Hepatic stellate cell (primary cell): ENCODE data around the gene RDH16.
"Not testable (repeated sequence)": the region's sequence is repeated elsewhere in the genome, so short reads cannot be mapped to it uniquely, and the experiment has no call there.

Experiments
- DNase-seq: peaks from one replicate; pipeline ENCODE4 v3.0.0; 2011; ENCODE audit warnings: low spot score

Gene RDH16

DNA sequence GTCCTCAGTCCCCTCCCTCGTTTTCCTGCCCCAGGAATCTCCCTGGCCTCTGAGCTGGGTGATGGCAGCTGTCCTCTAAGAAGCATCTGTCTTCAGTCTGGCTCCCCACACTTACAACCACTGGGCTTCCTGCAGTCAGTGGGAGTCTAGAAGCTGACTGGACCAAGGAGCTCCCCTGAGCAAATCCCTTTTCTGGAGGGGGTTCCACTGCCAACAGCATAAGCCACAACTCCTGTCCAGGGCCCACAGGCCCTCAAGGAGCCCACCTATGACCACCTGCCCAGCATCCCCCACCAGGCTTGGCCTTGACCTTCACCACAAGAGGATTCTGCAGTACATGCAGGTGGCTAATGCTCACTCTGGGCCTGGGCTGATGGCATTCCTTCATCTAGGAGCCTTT is 4.1 kb downstream of the RDH16 start:
- no peak for DNase-seq

DNA sequence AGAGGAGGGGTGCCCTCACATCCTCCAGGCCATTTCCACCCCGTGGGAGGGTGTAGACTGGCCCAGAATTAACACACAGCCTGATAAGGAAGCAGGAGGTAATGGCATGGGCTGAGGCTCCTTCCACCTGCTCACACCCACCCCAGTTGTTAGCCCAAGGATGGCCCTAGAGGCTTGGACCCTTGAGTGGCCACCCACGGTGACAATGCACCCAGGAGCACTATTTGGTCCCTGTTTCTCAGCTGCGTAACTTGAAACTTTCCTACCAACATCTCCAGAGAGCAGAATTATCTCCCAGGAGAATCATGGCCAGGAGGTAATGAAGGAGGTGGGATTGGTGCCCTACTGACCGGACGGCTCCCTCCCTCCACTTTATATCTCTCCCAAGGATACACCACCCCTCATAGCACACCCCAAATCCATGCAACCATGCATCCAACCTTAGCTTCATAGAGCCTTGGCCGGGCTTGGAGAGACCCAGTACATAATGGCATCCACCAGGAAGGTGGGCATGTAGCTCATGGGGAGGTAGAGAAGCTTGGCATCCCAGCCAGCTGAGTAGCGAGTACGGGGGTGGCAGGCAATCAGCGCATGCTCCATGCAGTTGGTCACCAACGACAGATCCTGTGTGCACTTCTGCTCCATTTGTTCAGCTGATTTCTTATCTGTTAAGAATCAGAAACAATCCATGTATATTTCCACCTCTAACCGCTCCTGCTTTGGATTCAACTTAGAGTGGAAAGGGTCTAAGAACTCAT is 5.6 kb downstream of the RDH16 start:
- no peak for DNase-seq

GRCh38 chr12:56948881-56949280 is 8.5 kb downstream of the RDH16 start:
- no peak for DNase-seq

GRCh38 chr12:56948457-56948777 is 9.0 kb downstream of the RDH16 start:
- DNase-seq = no peak

GRCh38 chr12:56947633-56948456 is 9.6 kb downstream of the RDH16 start:
- no peak for DNase-seq

DNA sequence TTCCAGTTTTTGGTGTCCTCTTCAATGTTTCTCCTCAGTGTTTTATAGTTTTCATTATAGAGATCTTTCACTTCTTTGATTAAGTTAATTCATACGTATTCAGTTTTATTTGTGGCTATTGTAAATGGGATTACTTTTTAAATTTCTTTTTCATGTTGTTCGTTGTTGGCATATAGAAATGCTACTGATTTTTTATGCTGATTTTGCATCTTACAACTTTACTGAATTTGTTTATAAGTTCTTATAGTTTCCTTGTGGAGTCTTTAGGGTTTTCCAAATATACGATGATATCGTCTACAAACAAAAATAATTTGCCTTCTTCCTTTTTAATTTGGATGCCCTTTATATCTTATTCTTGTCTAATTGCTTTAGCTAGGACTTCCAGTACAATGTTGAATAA is 13.5 kb downstream of the RDH16 start:
- no peak for DNase-seq

GRCh38 chr12:56943374-56943773 is 14.0 kb downstream of the RDH16 start:
- DNase-seq = not testable (repeated sequence)

DNA sequence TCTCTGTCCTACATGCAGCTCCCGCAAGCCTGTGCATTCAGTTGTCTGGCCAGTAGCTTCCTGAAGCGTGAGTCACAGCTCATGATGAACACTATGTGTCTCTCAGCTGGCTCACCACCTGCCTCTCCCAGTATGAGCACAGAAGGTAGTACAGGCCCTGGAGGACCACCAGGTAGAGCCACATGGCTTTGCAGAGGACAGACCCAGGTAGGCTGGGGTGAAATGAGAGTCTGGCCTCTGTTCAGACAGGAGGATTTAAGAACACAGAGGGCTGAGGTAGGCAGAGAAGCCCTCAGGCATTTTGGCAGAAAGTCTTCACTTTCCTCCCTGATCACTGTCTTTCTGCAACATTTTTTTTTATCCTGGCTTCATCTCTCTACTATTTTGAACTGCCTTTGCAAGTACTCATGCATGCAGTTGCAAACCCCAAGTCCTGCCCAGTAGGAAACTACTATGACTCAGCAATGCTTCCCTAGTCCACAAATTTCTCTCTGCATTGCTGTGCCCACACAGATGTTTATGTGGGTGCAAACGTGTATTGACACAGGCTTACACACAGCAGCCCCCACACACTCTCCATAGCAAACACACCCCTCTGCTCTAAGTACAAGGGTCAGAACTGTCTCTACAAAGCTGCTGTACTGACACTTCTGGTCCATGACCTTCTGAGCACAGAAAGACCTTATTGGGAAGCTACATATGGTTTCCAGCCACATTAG is 15.9 kb downstream of the RDH16 start:
- peak; percentile 29 for DNase-seq

DNA sequence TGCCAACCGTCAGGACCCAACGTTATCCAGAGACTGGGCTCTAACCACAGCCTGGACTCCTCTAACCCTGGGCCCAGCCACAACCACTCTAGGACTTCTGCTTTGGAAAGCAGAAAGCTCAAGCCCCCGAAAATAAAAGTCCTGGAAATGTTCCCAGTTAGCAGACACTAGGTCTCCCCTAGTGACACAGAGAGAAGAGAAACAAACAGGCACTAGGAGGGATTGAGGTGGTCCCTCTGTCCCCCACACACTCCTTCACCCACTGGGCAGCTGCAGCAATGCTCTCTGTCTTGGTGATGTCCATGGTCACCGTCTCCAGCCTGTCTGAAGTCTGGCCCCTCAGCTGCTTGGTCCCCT is 16.5 kb downstream of the RDH16 start:
- not testable (repeated sequence) for DNase-seq

GRCh38 chr12:56935752-56936151 is 21.7 kb downstream of the RDH16 start:
- no peak for DNase-seq

DNA sequence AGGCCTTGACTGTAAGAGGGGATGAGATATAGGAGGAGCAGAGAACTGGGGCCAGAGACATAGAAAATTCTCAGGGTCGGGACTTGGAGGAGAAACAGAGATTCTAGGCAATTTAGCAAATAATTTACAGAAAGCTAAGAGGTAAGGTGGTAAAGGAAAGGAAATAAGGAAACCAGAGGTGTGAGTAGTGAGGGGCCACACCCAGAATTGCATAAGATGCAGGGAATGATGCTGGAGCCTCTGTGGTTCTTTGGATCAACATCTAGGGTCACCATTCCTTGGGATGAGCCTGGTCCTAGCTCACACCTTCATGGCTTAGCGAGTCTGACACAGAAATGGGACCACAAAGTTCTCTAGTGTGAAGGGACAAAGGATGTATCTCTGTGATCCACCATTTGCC is 22.3 kb downstream of the RDH16 start:
- no peak for DNase-seq

DNA sequence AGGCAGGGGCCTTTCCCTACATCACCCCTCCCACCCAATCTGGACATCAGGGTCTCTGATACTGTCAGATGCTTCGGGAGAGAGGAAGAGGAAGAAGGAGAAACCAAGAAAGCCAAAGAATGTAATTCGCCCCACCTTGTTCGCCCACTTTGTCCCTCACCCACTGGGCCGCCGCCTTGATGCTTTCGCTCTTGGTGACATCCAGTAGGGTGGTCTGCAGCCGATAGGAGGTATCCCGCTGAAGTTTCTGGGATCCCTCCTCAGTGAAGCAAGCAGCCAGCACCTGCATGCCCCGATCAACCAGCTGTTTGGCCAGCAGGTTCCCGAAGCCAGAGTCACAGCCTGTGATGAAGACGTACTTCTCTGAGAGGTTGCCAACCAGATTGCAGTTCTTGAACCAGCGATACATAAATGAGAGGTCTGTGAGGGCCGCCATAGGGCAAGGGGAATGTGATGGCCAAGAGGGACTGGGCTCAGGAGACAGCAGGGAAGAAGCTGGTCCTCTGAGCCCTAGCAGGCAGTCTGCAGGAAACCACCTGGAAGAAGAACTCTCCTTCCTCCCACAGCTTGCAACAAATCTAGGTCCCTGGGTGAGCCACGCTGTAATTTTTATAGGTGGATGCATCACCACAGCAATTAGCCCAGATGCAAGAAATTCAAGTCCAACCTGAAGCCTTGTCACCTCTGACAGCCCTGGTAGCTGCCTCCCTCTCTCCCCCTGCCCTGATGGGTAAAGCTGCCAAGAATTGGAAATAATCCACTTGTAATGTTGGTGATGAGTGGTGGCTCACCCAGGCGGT is 23.4 kb downstream of the RDH16 start, which contains the start of gene SDR9C7:
TSS of gene SDR9C7 (minus strand) at position 583 of the 800 bp plus-strand sequence. CDS start at position 436, 147 bp downstream.
- no peak for DNase-seq

DNA sequence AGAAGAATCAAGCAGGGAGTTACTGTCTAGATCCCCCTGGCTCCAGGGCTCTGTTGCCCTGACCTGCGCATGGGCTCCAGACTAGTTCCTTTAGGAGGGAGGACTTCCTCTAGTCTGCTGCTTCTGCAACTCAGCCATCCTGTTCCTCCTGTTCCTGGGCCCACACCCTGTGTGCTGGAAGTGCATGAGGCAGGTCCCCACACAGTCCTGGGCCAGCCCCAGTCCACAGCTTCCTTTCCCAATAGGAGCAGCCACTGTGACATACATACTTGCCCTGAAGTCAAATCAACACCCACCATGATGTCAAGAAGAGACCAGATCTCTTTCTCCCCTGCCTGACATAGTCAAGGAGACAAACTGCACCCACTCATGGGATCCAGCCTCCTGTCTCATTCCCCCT is 24.5 kb downstream of the RDH16 start:
- no peak for DNase-seq

GRCh38 chr12:56932146-56932545 is 25.3 kb downstream of the RDH16 start:
- no peak for DNase-seq

DNA sequence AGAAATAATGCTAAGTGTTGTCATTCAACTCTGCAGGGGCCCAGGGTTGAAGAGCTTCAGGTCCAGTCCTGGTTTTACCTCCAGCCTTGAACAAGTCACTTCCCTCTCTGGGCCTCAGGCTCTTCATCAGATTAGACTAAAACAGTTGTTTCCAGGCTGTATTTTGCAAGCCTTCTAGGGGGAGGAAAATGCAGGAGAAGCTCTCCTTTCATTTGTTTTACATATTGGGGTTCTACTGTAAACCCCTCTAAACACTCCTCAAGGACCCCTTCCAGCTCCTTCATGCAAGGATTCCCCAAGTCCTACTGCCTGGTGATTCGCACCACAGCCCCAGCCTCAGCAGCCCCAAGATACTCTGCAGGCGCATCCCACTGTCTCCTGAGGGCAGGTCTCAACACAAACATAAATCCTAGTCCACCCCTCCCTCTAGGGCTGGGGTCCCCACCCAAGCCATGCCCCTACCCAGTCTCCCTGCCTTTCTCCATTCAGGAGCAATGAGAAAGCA is 25.9 kb downstream of the RDH16 start:
- no peak for DNase-seq

GRCh38 chr12:56930241-56930640 is 27.2 kb downstream of the RDH16 start:
- no peak for DNase-seq

- DNase-seq = no peak
Measured at GRCh38 chr12:56929780-56930179, 27.6 kb downstream of the RDH16 start.

GRCh38 chr12:56928262-56928661 is 29.1 kb downstream of the RDH16 start:
- DNase-seq = no peak

GRCh38 chr12:56927281-56927680 is 30.1 kb downstream of the RDH16 start:
- no peak for DNase-seq

DNA sequence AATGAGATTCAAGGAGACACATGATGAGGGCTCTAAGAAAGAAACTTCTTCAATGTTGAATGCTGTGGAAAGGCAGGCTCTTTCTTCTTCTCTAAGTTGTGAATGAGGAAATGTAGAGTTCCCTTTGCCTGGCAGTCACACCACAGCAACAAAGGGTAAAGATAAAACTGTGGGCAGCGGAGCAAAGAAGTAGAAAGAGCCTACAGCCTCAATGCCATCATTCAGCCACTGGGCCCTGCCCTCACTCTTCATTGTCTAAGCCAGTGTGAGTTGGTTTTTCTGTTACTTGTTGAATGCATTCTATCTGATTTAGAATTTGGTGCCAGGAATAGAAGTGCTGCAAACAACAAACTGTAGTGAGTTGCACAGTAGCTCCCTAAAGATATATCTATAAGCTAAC is 35.4 kb downstream of the RDH16 start:
- no peak for DNase-seq

DNA sequence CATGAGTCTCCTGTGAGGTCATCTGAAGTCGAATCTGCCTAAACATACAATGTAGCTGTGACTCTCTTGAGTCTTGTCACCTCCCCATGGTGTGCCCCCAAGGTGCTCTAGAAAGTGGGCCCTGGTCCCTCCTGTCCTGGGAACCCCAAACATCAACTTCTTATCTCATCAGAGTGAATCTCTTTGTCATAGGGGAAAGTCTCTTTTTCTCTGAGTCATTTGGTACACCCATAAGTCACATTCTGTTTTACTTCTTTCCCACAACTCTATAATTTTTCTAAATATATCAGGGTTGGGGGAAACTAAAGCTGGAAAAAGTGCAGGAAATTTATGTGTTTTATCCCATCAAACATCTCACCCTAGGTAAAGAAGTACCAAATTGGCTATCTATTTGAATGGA is 36.1 kb downstream of the RDH16 start:
- no peak for DNase-seq

DNA sequence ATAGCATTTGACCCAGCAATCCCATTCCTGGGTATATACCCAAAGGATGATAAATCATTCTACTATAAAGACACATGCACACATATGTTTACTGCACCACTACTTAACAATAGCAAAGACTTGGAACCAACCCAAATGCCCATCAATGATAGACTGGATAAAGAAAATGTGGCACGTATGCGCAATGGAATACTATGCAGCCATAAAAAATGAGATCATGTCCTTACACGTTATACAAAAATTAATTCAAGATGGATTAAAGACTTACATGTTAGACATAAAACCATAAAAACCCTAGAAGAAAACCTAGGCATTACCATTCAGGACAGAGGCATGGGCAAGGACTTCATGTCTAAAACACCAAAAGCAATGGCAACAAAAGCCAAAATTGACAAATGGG is 39.3 kb downstream of the RDH16 start:
- not testable (repeated sequence) for DNase-seq
